Activated T-cell treated with anti-CD3 and anti-CD28 coated beads, Interleukin-2, amount 50 U/mL, for 48 hours (primary cell): ENCODE data around the gene SLC7A14.
A peak's percentile ranks its signal among the peaks of the same experiment; 100 is the strongest.
"Not testable (repeated sequence)": the region's sequence is repeated elsewhere in the genome, so short reads cannot be mapped to it uniquely, and the experiment has no call there.

Source experiments
- DNase-seq, 2 experiments: peaks; one replicate each; pipeline ENCODE4 v3.0.0-alpha.2; 2020

Gene SLC7A14

DNA sequence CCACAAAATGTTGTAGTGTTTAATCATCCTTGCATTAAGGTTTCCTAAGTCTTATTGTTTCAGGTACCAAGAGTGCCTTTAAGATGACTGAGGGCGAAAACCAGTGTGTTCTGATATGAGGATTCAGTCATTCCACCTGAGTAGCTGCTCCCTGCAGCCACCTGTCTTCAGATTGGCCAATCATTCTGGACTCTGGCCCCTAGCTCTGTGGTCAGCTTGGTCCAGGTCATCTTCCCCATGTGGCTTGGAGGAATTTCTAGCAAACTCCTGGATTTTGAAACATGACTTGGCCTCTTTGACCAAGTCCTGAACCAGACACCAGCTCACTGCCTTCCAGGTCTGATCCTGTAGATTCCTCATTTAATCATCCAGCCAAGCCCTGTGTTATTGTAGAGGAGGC is 7.8 kb upstream of the SLC7A14 start:
- no peak for DNase-seq

DNA sequence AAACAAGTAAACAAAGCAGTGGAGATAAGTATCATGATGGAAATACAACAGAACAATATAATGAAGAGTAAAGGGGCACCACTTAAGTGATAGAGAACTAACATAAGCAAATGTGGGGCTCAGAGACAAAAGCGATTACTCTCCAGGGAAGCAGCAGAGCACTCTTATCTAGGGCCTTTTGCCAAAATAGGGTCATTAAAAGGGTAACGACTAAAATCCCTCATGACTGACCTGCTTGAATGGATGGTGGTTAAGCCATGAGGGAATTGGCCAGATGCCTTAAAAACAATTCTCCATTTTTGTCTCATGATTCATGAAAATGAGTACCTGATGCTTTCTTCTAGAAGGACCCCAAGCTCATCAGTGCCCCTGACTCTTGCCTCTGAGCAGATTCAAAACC is 3.2 kb upstream of the SLC7A14 start:
- no peak for DNase-seq

DNA sequence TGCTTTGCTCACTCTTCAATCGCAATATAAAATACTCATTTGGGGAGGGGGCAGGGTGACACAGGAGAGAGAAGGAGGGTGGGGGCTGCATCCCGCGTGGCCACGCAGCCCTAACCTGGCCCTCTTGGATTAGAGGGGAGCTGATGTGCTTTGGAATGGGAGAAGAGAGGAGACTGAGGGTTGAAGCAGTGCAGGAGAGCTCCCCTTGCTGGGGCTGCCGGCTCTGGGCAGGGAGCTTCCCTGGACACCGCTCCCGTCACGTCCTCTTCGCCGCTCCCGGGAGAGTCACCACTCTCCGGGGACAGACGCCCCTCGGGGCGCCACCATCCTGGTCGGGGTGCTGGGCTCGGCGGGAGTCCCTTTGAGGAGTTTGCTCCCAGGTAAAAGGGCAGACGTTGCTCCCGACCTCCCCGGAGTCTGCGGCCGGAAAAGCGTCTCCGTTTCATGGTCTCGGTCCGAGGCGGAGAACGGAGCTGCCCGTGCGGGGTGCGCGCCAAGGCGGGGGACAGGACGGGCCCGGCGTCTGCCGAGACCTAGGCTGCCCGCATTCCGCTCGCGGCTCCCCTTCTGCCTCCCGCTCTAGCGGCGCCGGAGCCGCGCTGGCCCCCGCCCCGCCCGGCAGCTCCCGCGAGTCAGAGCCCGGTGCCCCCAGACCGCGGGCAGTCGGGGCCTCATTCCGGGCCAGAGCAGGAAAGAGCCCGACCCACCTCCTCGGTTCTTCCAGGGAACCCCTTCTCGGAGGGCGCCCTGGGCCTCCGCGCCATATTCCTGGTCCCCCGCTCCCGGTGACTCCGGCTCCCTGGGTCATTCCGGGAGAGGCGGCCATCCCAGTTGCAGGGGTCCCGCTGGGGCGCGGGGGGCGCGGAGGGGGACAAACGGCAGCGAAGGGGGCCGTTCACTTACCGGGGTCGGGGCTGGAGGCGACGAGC is 603 bp downstream of the SLC7A14 start:
- DNase-seq: no peak

DNA sequence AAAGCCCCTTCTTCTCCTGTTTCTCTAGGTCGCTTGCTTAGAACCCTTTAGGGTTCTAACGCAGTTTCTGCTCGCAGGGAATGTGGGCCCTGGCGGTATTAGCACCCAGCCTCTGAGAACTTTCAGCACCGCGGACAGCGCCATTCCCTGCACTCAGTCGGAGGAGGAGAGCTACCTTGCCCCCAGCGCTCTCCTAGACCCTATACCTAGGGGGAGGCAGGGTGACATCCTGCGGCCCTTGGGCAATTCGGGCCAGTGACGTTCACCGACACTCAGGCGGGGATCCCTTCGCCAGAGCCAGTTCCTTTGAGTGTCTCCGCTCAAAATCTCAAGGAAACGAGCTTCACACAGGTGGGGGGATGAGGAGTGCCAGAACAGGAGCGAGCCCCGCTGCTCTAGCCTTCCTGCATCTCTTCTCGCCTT is 1.3 kb downstream of the SLC7A14 start:
- DNase-seq: peak; percentile 63 to 67

DNA sequence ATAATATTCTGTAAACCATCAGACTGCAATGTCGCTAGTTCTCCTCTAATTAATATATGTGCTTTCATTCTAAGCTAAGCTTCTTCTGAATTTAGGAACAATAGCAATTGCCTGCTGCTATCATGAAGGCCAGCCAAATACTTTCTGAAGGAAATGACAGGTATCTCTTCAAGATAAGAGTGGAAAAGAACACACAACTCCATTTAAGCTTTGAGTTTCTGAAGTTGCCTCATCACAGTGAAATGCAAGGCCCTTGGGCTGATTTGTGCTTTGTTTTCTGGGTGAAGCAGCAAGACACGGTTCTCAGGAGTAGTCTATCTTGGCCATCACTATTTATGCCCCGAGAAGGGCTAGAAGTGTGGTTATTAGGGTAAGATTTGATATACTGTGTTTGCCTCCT is 6.2 kb downstream of the SLC7A14 start:
- no peak for DNase-seq

DNA sequence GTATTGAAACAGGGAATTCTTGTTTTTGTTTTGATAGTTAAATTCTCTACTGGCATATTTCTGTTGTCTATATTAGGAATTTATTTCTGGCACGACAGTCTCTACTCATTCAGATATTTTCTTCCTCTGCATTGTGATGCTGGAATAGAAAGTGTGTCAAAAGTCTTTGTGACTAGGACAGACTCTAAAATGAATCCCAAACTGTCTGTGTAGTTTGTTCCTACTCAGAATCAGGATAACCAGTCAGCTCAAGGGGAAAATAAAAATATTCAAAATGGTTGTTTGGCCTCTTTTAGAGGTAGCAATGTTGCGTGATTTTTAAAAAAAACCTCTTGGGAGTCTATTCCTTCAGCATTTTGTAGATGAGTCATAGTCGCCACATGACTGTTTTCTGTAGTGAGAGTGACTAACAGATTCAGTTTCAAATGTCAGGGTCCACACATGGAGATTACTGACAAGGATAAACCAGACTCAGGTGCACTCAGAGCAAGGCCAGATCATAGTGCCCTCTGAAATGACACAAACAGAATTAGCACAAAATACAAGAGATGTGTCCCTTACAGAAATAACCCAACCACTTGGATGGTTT is 13.1 kb downstream of the SLC7A14 start:
- DNase-seq: no peak

DNA sequence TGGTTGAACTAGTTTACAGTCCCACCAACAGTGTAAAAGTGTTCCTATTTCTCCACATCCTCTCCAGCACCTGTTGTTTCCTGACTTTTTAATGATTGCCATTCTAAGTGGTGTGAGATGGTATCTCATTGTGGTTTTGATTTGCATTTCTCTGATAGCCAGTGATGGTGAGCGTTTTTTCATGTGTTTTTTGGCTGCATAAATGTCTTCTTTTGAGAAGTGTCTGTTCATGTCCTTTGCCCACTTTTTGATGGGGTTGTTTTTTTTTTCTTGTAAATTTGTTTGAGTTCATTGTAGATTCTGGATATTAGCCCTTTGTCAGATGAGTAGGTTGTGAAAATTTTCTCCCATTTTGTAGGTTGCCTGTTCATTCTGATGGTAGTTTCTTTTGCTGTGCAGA is 18.3 kb downstream of the SLC7A14 start:
- not testable (repeated sequence) for DNase-seq

DNA sequence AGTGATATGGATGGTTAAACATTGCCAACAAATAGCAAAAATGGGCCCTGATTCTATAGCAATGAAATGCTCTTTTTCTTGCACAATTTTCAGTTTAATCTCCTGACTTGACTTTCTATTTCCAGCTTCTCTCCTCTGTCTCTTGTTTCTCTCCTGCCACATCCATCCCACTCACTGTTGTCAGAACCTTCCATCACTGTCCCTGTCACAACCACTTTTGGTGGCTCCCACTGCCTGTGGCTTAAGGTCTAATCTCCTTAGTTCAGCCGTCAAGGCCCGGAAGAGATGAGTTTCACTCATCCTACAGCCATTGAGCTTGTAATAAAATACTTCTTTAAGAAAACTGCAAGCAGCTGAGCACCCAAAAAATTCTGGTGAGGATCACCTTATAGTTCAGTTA is 19.5 kb downstream of the SLC7A14 start:
- no peak for DNase-seq

DNA sequence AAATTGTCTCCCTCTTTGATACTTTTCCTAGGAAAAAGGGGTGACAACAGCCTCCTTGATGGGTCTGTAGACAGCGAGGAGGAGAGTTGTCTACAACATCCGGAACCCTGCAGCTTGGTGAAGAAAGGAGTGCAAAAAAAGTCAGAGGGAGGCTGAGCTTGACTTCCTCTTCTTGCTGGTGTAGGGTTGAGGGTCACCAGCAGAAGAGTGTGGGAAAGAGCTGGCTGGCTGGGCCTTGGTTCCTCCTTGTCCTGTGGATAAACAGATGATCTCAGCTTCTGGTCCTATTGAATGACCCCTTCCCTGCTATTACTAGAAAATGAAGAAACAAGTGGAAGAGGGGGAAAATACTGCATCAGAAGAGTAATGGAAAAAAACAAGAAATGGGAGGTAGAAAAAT is 20.4 kb downstream of the SLC7A14 start:
- DNase-seq: no peak

DNA sequence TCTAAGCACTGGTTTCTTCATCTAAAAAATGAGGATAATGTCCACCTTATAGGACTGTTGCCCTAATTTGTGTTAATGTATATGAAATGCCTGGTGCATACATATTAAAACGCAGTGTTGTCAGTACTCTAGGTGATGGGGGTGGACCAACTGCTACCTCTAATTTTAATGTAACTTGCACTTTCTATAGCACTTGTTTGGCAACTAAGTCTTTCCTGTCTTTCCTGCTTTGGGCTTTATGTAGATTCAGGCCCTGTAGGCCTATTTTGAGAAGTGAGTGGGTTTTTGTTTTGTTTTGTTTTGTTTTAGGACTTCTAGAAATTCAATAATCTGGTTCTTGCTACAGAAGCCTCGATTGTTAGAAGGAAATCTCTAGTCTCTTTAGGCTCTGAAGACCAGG is 21.2 kb downstream of the SLC7A14 start:
- DNase-seq: no peak

DNA sequence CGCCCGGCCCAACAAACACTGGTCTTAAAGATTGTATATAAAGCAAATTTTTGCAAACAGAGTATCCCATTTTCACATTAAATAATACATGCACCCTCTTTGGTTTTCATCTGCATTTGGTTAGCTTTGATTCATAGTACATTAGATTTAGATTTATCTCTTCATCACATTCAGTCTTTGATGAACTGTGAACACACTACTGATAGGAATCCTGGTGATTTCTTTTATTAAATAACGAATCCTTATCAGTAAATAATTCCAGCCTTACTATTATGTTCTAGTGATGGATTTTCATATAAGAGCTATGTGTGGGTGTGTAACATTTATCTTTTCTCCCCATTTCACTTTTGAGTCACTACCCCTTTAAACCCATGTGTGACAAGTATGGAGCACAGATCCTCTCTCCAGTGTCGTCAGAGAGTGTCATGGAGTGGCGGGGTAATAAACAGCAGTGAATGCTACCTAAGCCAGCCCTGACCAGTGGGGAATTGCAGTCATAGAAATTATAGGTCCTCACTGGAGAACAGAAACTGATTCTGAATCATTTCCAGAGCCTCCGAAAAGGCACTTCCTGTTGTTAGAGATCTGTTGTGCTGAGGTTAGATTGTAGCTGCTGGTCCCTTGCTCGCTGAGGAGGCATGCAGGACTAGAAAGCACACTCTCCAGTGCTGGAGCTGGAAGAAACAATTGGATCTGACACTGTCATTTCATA is 22.0 kb downstream of the SLC7A14 start:
- DNase-seq: peak in 1 of 2 experiments; percentile 21

DNA sequence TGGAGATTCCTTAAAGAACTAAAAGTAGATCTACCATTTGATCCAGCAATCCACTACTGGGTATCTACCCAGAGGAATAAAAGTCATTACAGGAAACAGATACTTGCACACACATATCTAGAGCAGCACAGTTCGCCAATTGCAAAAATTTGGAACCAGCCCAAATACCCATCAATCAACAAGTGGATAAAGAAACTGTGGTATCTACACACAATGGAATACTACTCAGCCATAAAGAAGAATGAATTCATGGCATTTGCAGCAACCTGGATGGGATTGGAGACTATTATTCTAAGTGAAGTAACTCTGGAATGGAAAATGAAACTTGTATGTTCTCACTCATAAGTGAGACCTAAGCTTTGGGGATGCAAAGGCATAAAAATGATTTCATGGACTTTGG is 23.8 kb downstream of the SLC7A14 start:
- no peak for DNase-seq

DNA sequence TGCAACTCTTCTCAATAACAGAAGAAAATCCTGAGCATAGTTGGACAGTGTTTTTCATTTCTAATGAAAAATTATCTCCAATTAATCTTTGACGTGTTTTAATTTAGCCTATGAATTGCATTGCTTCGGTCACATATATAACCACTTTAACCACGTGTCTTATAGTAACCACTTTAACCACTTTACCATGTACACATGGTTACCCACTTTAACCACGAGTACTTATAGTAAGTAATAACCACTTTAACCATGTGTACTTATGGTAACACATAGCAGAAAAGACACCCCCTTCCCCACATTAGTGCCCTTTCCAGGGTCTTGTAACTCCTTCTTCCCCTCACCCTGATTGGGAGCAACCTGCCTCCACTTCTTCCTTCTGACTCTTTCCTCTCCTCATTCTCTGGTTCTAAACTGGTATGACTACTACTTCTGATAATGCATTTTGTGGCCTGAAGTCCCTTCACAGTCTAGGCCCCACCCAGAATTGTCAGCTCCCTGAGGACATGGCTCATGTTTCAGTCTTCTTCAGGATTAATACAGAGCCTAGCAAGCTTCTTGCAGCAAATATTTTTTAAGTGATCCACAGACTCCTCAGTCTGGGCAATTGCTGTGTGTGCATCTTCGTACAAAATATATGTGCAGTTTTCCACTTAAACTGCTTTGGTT is 25.0 kb downstream of the SLC7A14 start:
- no peak for DNase-seq

DNA sequence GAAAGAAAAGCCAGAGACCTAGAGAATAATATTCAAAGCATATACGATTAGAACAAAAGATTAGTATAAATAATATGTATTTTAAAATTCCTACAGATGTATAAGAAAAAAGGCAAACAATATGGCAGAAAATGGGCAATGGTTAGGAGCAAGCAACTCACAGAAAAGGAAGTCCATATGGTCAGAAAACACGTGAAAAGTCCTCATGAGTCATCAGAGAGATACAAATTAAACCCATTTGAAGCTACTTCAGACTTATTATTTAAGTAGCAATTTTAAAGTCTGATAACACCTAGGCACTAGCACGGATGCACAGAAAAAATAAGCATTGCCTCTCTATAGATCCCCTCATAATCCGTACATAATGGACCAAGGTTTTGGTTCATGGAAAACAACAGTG is 25.6 kb downstream of the SLC7A14 start:
- DNase-seq: no peak

DNA sequence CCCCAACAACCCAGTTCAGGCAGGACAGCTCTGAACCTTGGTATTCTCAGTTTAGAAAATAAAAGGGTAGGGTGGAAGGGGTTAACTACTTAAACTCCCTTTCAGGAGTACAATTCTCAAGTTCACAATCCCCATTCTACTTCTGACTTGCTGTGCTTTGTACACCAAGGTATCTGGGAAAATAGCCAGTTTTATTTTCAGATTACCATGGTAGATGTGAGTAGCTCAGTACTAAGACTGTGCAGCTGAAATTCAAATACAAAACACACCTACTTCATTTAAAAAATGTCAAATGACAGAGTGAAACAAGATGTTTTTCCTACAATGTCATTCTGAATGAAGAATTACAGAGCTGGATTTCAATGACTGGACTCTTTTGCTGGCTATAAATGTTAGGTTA is 27.4 kb downstream of the SLC7A14 start:
- no peak for DNase-seq

DNA sequence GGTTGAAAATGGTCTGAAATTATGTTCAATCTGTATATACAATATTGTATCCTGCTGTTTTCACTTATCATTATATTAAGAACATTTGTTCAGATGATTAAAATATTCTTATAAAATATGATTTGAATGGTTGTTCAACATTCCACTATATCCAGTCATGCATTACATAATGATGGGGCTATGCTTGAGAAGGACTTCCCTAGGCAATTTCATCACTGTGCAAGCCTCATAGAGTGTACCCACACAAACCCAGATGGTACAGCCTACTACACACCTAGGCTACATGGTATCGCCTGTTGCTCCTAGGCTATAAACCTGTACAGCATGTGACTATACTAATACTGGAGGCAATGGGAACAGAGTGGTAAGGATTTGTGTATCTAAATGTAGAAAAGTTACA is 30.5 kb downstream of the SLC7A14 start:
- no peak for DNase-seq

DNA sequence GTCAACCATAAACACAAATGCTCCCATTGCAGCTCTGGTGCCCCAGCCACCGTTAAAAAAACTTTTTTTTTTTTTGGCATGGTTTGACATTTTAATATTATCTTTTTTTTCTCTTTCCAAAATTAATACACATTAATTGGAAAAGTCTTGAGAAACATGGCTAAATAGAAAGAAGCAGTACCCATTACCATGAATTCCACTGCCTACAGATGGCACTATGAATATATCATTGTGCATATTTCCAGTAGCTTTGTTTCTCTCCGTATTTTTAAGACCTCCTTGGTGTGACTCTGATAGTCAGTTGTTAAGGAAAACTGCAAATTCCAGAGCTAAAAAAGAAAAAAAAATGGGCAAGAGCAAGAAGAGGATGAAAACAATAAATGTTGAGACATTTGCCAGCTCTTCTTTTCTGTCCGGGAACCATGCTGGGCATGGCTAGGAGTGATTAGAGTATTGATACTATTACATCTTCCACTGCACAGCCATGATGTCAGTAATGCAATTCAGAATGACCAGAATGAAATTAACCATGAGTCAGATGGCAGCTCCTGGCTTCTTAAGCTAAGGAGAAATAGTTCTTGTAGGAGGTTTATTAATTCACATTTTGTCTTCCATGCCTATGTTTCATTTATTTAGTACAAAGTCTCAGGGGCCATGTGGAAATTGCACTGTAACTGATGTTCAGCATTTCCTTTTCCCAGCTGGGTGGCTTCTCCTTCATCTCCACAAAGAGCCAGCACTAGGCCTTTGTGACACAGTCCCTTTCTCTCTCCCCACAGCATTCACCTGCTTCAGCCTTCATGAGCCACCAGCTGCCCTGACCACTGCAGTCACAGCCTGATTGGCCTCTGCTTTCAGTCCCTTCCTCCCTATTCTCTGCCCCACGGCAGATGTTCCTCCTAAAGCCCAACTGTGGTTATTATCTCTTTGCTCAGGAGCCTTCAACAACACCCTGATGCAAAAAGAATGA is 31.8 kb downstream of the SLC7A14 start:
- DNase-seq: no peak

DNA sequence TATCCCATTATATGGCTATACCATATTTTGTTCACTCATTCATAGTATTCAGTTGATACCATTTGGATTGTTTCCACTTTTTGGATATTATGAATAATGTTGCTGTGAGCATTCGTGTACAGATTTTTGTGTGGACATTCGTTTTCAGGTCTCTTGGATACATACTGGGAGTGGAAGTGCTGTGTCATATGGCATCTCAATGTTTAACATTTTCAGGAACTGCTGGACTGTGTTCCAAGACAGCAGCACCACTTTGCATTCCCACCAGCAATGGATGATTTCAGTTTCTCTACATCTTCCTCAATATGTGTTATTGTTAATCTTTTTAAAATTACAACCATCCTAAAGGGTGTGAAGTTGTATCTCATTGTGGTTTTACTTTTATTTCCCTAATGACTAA is 34.6 kb downstream of the SLC7A14 start:
- no peak for DNase-seq

DNA sequence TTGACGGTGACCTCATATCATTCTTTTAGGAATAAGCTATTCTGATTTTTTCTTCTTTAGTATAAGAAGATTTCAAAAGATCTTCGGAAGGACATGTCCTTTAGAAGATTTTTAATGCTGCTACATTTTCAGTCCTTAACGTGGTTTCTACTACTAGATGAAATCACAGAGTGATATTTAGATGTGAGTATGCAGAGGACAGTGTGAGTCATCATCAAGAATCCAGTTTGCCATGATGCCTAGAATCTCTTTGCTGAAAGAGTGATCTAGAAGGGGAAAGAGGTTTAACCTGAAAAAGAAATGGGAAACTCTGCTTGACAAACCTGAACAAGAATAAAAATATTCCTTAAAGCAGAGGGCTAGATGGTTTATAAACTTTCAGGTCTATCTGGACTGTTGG is 43.2 kb downstream of the SLC7A14 start:
- DNase-seq: no peak

DNA sequence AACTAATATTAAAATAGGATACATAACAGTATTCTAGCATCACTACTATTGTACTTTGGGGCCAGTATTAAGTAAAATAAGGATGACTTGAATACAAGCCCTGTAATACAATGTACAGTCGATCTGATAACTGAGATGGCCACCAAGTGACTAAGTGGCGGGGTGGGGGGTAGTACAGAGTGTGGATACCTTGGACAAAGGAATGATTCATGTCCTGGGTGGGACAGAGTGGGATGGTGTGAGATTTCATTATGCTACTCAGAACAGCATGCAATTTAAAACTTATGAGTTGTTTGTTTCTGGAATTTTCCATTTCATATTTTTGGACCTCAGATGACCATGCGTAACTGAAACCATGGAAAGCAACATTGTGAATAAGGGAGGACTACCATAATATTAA is 46.0 kb downstream of the SLC7A14 start:
- DNase-seq: no peak

DNA sequence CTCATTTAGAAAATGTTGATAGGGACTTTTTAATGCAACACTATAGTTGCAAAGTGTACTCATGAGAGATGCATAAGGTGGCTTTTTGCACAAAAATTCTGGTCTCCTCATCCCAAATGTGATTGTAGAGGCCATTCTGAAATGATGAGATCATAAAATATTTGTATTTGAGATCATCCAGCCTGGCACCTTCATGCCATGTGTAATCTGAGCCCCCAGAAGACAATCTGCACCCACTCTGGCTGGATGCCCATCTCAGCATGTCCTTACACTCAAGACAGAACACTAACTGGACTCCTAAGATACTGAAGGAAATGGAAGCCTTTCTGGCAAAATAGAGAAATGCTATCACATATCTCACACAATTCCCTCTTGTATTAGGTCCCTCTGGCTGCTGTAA is 49.2 kb downstream of the SLC7A14 start:
- DNase-seq: no peak

DNA sequence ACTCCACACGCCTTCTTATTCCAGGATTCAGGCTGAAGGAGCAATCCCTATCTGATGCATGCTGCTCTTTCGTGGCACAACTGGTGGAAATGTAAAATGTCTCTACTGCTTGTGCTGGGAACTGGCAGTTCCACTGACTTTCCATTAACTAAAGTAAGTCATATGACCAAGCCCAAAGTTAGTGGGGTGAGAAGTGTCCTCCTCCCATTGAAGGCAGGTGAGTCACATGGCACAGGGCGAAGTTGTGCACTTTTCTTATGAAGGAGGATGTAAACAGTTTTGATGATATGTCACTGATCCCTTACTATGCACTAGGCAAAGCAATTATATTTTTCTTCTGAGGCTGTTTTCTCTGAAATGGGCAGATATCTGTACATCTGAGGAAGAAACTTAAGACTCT is 51.6 kb downstream of the SLC7A14 start:
- DNase-seq: no peak
